A549 treated with GW870086 at 1 μM for 4 hours (cell line): Measurements from ENCODE around the gene CDC42SE1. TPM values are rescaled to one million over a fixed set of nuclear protein-coding genes. Genes with fewer than 3 reads are reported as not detected.

Source experiments
- total RNA-seq: library from RNA; stranded (reverse); fragments of 200-300 nt; extraction: Qiagen RNA extraction; gene quantifications from 5 replicates; pipeline ENCODE4 v1.2.3, GENCODE V29; 2022; ENCODE audit warnings: low read depth

Gene CDC42SE1, protein sequence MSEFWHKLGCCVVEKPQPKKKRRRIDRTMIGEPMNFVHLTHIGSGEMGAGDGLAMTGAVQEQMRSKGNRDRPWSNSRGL
- total RNA-seq = 83.0 to 88.9 TPM (median 84.7 TPM) in 5 replicates

DNA sequence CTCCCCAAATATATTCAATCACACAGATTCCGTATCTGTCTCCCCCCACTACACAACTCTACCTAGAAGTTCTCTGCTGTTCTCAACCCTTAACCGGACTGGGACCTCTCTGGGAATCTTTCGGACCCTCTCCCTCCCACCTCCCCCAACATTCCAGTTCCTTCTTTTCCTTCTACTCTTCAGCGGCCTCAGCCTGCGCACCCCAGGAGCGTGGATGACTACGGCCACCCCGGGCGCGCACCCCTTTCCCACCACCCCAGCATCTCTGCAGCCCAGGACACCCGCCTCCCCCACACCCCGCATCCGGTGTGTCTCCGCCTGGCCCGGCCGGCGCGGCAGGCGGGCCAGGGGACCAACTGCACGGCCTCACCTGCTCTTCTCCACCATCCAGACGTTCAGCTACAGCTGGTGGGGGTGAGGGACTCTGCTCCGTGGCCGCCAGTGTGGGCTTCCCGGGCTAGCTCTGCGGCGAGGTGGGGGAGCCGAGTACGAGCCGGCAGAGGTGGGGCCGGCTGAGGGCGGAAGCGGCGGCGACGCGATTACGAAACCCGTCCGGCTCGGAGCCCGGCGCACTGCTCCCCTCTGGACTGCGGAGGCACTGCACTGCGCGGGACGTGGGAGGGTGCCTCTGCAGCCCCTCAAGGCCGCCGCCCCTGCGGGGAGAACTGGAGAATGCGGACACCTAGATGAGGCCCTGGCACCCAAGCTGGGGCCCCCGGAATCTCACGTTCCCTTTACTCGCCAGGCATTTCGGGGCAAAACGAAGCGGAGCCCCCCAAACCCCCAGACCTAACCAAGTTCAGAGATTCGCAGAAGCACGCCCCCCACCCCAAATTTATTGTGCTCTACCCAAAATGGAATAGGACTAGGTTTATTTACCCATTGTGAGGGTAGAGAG, at the start of gene CDC42SE1:
CDC42SE1 (minus strand) TSS at position 514 of the 898 bp plus-strand sequence. CDS start 3,892 bp downstream, outside the sequence.

GRCh38 chr1:151070474-151071276, 11.3 kb upstream of the CDC42SE1 start, which contains the start of gene GABPB2:
GABPB2 (plus strand) TSS chr1:151070761; CDS start chr1:151088190, 17,429 bp downstream.

DNA sequence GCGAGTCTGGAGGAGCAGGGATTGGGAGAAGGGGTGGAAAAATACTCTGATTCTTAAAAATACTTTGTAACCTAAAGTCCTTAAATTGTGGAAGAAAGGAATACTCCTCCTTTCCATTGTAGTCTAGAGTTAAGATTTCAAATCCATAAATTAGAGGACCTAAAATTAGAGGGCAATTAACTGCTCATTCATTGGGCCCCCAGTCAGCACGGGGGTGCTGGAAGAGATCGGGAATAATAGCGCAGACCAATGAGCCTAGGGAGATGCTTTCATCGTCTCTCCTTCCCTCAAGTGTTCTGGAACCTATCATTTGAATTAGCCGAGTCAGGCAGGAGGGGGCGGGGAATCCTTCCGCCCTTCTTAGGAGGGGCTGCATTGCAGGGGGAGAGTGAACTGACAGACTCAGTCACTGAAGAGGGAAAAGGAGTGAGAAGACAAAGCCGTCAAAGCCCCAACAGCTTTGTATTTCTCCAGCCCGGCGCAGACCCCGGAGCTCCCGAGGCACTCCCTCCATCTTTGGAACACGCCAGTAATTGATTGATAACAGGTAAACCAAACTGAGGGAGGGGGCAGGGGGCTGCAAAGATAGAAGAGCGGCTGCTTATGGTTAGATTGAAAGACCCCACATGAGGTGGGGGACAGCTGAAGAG, 710 bp upstream of the CDC42SE1 start, which contains the start of gene MLLT11:
MLLT11 (plus strand) TSS at position 391 of the 650 bp plus-strand sequence. CDS start 6,828 bp downstream, outside the sequence.

DNA sequence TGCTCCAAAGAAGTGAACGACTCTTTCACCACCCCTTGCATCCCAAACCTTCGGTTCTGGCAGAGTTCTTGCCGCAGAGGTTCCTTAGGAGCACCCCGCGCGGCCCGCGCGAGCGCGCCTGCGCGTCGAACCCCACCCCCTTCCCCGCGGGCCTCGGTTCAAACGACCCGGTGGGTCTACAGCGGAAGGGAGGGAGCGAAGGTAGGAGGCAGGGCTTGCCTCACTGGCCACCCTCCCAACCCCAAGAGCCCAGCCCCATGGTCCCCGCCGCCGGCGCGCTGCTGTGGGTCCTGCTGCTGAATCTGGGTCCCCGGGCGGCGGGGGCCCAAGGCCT, 11.9 kb downstream of the CDC42SE1 start, which contains the start of gene C1orf56:
C1orf56 (plus strand) TSS at position 161 of the 334 bp plus-strand sequence; CDS start at position 258, 97 bp downstream.

DNA sequence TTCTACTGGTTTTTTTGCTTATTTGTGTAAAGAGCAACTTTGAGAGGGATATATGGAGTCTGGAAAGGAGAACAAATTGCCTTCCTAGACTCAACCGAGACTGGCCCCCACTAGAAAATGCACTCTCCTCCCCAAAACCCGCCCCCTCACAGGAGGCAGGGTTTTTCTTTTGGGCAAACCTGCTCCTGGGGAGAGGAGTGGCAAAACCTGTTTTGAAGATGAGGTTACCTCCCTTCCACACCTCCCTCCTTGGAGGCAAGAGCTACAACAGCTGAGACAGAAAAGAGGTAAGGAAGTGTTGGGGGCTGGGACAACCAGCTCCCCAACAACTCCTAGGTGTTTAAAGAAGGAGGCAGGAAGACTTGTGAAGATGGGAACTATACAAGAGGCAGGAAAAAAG, 23.1 kb downstream of the CDC42SE1 start, which contains the start of gene BNIPL:
BNIPL (plus strand) TSS at position 231 of the 400 bp plus-strand sequence; CDS start at position 371, 140 bp downstream.

GRCh38 chr1:151008244-151009205, 50.9 kb downstream of the CDC42SE1 start, which contains the start of gene PRUNE1:
PRUNE1 (plus strand) TSS chr1:151008449; CDS start chr1:151008633, 184 bp downstream.

DNA sequence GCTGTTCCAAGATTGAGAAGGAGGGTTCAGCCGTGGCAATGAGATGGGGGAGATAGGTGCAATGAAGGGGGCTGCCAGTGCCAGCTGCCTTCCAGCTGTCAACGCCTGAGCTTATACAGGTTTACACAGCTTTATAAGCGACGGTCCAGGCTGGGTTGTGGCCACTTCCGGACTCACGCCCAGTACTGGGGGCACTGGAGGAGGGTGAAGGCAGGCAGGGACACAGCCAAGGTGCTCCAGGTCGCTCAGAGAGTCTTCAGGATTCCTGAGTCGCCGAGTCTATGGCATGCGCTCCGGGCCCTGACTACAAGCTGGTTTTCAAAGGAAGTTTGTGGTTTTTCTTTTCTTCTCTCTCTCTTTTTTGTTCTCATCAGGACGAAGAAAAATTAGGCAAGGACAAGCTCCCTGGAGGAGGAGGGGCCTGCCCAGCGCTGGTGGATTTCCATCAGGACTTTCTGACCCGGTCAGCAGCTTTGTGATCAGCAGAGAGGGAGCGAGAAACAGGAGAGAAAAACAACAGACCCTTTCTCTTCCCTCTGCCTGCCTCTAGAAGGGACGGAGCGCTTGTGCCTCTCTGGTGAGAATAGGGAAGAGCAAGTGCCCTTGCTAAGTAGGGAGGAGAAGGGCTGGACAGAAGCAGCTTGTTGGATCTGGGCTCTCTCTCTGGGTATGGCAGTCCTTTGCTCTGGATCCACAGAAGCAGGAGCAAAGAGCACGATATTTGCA, 52.9 kb downstream of the CDC42SE1 start, which contains the start of gene MINDY1:
MINDY1 (minus strand) TSS at position 576 of the 726 bp plus-strand sequence. CDS start 4,285 bp downstream, outside the sequence.

Other genes with a start within 250 kb of the CDC42SE1 start
- gene ARNT, start 183.0 kb downstream of the CDC42SE1 start, total RNA-seq = 8.0 to 15.0 TPM (median 12.5 TPM) in 5 replicates
- gene CTXND2, start 172.5 kb downstream of the CDC42SE1 start, total RNA-seq = not detected in 5 replicates
- 18.0 to 24.1 TPM (median 23.2 TPM) in 5 replicates for gene SETDB1, start 133.3 kb downstream of the CDC42SE1 start, total RNA-seq
- 240 to 254 TPM (median 248 TPM) in 5 replicates for gene CERS2, start 84.8 kb downstream of the CDC42SE1 start, total RNA-seq
- gene ANXA9, start 77.3 kb downstream of the CDC42SE1 start, total RNA-seq = 0.71 to 1.3 TPM (median 0.99 TPM) in 5 replicates
- 2.6 to 3.6 TPM (median 3.5 TPM) in 5 replicates for gene MINDY1, start 52.7 kb downstream of the CDC42SE1 start, total RNA-seq
- gene PRUNE1, start 51.2 kb downstream of the CDC42SE1 start, total RNA-seq = 10.8 to 15.9 TPM (median 14.0 TPM) in 5 replicates
- gene BNIPL, start 23.0 kb downstream of the CDC42SE1 start, total RNA-seq = 0.05 to 0.24 TPM (median 0.12 TPM) in 4 of 5 replicates, not detected in the other
- gene C1orf56, start 11.9 kb downstream of the CDC42SE1 start, total RNA-seq = 5.3 to 8.6 TPM (median 6.4 TPM) in 5 replicates
- 12.5 to 18.3 TPM (median 17.0 TPM) in 5 replicates for gene MLLT11, start 775 bp upstream of the CDC42SE1 start, total RNA-seq
- 2.9 to 3.5 TPM (median 3.0 TPM) in 5 replicates for gene GABPB2, start 11.1 kb upstream of the CDC42SE1 start, total RNA-seq
- gene SEMA6C, start 87.0 kb upstream of the CDC42SE1 start, total RNA-seq = 0.91 to 2.9 TPM (median 1.8 TPM) in 5 replicates
- not detected in 5 replicates for gene TNFAIP8L2, start 97.0 kb upstream of the CDC42SE1 start, total RNA-seq
- 5.1 to 7.7 TPM (median 5.8 TPM) in 5 replicates for gene LYSMD1, start 106.3 kb upstream of the CDC42SE1 start, total RNA-seq
- 42.4 to 52.8 TPM (median 47.8 TPM) in 5 replicates for gene SCNM1, start 106.5 kb upstream of the CDC42SE1 start, total RNA-seq
- gene TMOD4, start 116.4 kb upstream of the CDC42SE1 start, total RNA-seq = 0.31 to 0.33 TPM in 2 of 5 replicates, not detected in the others
- 42.3 to 58.6 TPM (median 46.7 TPM) in 5 replicates for gene VPS72, start 130.6 kb upstream of the CDC42SE1 start, total RNA-seq
- 48.7 to 54.3 TPM (median 49.8 TPM) in 5 replicates for gene PIP5K1A, start 138.9 kb upstream of the CDC42SE1 start, total RNA-seq
- 168 to 195 TPM (median 180 TPM) in 5 replicates for gene PSMD4, start 195.1 kb upstream of the CDC42SE1 start, total RNA-seq
- 10.8 to 14.8 TPM (median 12.6 TPM) in 5 replicates for gene ZNF687, start 222.7 kb upstream of the CDC42SE1 start, total RNA-seq